Lower leg skin (tissue), 4 donors: ENCODE results near the gene KRT86. TPM values are rescaled to one million over a fixed set of nuclear protein-coding genes. Genes with fewer than 3 reads are reported as not detected.
A peak's percentile ranks its signal among the peaks of the same experiment; 100 is the strongest.

Experiments used
- DNase-seq, 2 donors: peaks; one replicate each; pipeline ENCODE4 v3.0.0-alpha.2; 2019; ENCODE audit warnings: low spot score in 2 of 2
- H3K4me3 ChIP-seq: fragments of 200-600 bp; sonication (generic); 2 replicates; pipeline ENCODE4 v1.5.1; 2017; ENCODE audit warnings: mild to moderate bottlenecking, low read depth; ENCODE audit not compliant: poor library complexity, severe bottlenecking
- POLR2A ChIP-seq, 2 donors: fragments of 450-650 bp; IDR thresholded peaks; one replicate each; pipeline ENCODE4 v1.6.1; 2016 to 2017; ENCODE audit warnings: antibody characterized with exemption in 2 of 2, mild to moderate bottlenecking in 1 of 2, moderate library complexity in 1 of 2
- WGBS, 2 donors: methylation state at CpG; one replicate each; pipeline ENCODE4 v1.1.5; 2018; 5-methylcytosine and 5-hydroxymethylcytosine counted together
- intact Hi-C: fragments of 100-400 bp; cut with DNase I; formaldehyde crosslinking; loops from one replicate; pipeline ENCODE4 v1.15.0; 2023; ENCODE audit warnings: low total_unique reads
- total RNA-seq, 4 donors: library from RNA; depleted of rRNA; stranded (reverse); fragments of >200 nt; gene quantifications; one replicate each; pipeline ENCODE4 v1.1.0, GENCODE V29; 2016
- TF ChIP-seq, protein P1 (sequence below), 3 donors: fragments of 450-650 bp; IDR thresholded peaks; one replicate each; pipeline ENCODE4 v1.5.1; 2016; ENCODE audit warnings: antibody characterized with exemption in 3 of 3, mild to moderate bottlenecking in 3 of 3, moderate library complexity in 2 of 3

KRT86 gene
- total RNA-seq, 4 donors from 2014 or later = 0.86 to 298 (median 10.0) TPM; not detected in 1

DNA sequence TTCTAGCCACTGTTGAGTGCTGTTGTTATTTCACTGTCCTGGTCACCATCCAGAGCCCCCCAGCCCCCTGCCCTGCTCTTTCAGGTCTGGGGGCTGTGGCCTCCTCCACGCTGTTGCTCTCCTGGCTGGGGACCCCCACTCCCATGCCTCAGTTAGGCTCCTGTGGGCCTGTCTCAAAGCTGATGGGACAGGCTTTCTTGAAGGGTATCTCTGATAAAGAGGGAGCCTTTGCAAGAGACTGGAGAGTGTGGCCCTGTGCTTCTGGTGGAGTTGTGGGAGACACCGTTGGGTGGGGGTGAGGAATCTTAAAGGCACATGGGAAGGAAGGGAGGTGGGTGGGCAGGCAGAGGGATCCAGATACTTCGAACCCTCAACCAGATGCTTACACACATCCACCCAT is 12.2 kb upstream of the KRT86 start:
- TF ChIP-seq, protein P1, sequence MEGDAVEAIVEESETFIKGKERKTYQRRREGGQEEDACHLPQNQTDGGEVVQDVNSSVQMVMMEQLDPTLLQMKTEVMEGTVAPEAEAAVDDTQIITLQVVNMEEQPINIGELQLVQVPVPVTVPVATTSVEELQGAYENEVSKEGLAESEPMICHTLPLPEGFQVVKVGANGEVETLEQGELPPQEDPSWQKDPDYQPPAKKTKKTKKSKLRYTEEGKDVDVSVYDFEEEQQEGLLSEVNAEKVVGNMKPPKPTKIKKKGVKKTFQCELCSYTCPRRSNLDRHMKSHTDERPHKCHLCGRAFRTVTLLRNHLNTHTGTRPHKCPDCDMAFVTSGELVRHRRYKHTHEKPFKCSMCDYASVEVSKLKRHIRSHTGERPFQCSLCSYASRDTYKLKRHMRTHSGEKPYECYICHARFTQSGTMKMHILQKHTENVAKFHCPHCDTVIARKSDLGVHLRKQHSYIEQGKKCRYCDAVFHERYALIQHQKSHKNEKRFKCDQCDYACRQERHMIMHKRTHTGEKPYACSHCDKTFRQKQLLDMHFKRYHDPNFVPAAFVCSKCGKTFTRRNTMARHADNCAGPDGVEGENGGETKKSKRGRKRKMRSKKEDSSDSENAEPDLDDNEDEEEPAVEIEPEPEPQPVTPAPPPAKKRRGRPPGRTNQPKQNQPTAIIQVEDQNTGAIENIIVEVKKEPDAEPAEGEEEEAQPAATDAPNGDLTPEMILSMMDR (IDR thresholded peaks at IDR 0.05) = no peak
- TF ChIP-seq POLR2A (IDR thresholded peaks at IDR 0.05) = no peak
- 77 to 94% methylated on average over 2 to 3 of the region's 3 CpGs for WGBS, 2 donors
- DNase-seq = no peak
- no peak overlapping the region for H3K4me3 ChIP-seq
- intact Hi-C loops = no loop called here

DNA sequence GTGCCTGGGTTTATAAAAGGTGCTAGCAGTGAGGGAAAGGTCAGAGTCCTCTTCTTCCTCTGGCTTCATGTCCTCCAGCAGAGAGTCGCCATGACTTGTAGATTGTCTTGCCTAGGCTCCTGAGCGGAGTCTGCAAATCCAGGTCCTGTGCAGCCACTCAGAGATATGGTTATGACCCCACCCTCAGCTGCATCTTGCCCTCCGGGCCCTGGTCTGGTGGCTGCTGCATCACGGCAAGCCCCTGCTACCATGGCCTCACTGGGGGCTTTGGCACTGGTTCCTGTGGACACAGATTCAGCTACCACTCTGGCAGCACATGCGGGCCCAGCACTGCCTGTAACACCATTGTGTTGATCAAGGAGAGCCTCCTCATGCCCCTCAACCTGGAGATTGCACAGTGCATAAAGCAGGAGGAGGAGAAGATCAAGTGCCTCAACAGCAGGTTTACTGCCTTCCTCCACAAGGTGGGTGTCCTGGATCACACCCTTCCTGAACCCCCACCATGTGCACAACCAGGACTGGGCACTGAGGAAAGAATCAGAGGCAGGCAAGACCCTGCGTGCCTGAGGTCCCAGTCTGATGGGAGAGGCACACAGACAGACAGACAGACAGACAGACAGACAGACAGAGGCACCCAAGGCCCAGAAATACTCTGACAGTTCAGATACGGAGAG is 10.5 kb upstream of the KRT86 start:
- TF ChIP-seq, protein P1 (IDR thresholded peaks at IDR 0.05) = no peak
- no peak for TF ChIP-seq POLR2A (IDR thresholded peaks at IDR 0.05)
- H3K4me3 ChIP-seq = no peak overlapping the region
- WGBS, 2 donors = 84 to 93% methylated on average over 7 of the region's 7 CpGs
- intact Hi-C loops = no loop called here
- no peak for DNase-seq

DNA sequence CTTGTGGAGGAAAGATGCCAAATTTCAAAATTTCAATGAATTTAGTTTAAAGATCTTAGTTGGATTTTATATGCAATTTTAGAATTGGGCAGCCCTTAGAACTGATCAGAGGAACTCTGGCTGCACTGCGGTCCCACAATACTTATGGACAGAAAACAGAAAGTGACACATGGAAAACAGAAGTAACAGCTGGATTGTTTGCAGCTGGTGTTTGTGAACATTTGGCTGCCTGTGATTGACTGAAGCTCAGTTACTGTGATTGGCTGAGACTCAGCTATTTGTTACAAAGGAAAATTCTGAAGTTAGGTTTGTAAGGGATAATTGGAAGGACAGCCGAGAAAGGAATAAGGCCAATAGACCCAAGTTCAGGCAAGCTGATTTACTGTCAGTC is 10.0 kb upstream of the KRT86 start:
- H3K4me3 ChIP-seq = no peak overlapping the region
- no peak for DNase-seq
- intact Hi-C loops = no loop called here
- WGBS, 2 donors = 56 to 61% methylated on average over 2 of the region's 2 CpGs
- TF ChIP-seq POLR2A (IDR thresholded peaks at IDR 0.05) = no peak
- TF ChIP-seq, protein P1 (IDR thresholded peaks at IDR 0.05) = no peak

DNA sequence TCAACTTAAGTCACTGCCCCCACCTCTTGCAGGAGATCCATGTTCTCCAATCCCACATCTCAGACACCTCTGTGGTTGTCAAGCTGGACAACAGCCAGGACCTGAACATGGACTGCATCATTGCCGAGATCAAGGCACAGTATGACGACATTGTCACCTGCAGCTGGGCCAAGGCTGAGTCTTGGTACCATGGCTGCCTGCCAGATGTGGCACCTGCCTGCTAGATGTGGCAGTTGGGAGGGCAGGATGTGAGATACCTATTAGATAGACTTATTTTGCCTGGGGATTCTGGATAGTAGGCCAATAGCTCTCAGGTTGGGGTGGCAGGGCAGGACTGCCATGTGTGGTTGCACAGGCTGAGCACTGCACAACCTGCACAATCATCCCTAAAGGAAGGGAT is 7.9 kb upstream of the KRT86 start:
- WGBS, 2 donors = 78 to 85% methylated on average over 2 of the region's 2 CpGs
- peak in 1 of 2 donors; percentile 68 for DNase-seq
- no peak overlapping the region for H3K4me3 ChIP-seq
- intact Hi-C loops = no loop called here
- TF ChIP-seq POLR2A (IDR thresholded peaks at IDR 0.05) = no peak

DNA sequence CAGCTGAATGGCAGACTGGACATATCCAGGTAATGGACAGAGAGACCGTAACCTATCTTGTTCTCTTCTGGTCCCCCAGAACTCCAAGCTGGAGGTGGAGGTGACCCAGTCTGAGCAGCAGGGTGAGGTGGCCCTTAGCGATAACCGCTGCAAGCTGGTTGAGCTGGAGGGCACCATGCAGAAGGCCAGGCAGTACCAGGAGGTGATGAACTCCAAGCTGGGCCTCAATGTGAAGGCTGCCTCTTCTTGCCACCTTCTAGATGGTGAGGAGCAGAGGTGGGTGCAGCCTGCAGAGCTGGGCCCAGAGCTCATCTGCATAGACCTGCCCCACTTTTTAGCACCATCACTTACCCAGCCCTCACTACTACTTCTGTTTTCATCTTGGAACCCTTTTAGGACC is 7.2 kb upstream of the KRT86 start:
- H3K4me3 ChIP-seq = no peak overlapping the region
- DNase-seq = peak in 1 of 2 donors; percentile 64
- WGBS, 2 donors = 98 to 100% methylated on average over 3 of the region's 3 CpGs
- intact Hi-C loops = no loop called here
- no peak for TF ChIP-seq POLR2A (IDR thresholded peaks at IDR 0.05)
- TF ChIP-seq, protein P1 (IDR thresholded peaks at IDR 0.05) = no peak

DNA sequence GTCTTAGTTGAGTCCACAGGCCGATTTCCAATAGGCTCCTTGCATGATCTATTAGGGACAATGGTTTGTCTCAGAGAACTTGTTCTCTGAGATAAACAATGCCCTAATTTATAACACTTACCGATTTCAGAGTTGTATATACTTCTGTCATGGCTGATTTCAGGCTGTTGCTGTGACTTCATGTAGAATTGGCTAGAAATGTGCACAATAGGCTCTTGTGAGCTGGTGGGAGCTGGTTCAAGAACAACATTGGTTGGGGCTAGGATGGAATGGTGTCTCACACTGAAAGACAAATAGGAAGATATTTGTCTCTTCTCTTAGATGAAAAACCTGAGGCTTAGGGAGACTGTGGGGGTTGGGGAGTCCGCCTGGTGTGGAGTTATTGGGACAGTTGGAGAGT is 6.7 kb upstream of the KRT86 start:
- intact Hi-C loops = no loop called here
- peak in 1 of 2 donors; percentile 72 for DNase-seq
- WGBS, 2 donors = 79 to 89% methylated on average over 3 of the region's 3 CpGs
- H3K4me3 ChIP-seq = no peak overlapping the region
- TF ChIP-seq POLR2A (IDR thresholded peaks at IDR 0.05) = no peak
- TF ChIP-seq, protein P1 (IDR thresholded peaks at IDR 0.05) = no peak
